ENCODE data around the gene RAD51B. TPM values are rescaled to one million over a fixed set of nuclear protein-coding genes. Genes with fewer than 3 reads are reported as not detected.

Gene RAD51B
- total and polyA plus RNA-seq, 2 of the 13 experiments (the other 11 are each of a cell fraction or from before 2014, with no cell fraction given): 7.0 to 9.5 TPM

DNA sequence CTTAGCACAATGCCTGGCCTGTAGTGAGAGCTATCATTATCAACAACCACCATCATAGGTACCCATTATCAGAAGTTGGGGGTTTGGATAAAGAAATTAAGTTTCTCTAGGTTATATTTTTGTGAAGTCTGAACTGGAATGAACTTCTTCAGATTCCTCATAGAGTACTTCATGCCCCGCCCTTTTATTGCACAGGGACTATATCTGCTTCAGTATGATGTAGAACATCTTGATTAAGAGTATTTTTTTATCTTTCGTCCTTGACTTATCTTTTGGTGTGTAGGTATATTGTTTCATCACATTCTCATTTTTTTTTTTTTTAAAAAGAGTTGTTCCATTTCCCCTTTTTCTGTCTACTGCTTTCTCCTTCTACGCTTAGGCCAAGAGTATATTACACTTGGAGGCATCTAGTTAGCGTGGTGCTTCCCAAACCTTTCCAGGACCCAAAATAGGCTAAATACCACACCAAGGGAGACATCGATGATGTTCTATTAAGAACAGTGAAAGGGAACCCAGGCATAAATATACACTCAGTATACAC, 505.8 kb downstream of the RAD51B start:
- H3K9ac ChIP-seq (ENCODE audit: insufficient read depth, low read depth, low read length): no peak overlapping the region
- in situ Hi-C loops (cut with HindIII; ENCODE audit: extremely low pct_ligation_motif_present, low pct_unique_long_range_greater_than_20kb) (no loop called here), intact Hi-C loops (cut with micrococcal nuclease; ENCODE audit: unreplicated experiment) (no loop called here)
- H3K36me3 ChIP-seq (replicated peaks in 1 of 2; ENCODE audit: control insufficient read depth in 1 of 2, insufficient read depth in 2 of 2, low read length in 2 of 2): no peaks in the 10 kb centered on the region
- no peak overlapping the region for H3K4me3 ChIP-seq (replicated peaks in 1 of 3; ENCODE audit: insufficient read depth in 1 of 3, low read depth in 2 of 3, low read length in 3 of 3)
- no peaks in the 10 kb centered on the region for H3K9me3 ChIP-seq (ENCODE audit: low read length)
- no peak overlapping the region for H3K4me2 ChIP-seq (ENCODE audit: low read depth, low read length)
- no peaks in the 10 kb centered on the region for H4K20me1 ChIP-seq (ENCODE audit: insufficient read depth, low read length)
- no peak overlapping the region for H3K27ac ChIP-seq (ENCODE audit: extremely low read length, insufficient read depth, low read length)
- no peak overlapping the region for H2AFZ ChIP-seq (ENCODE audit: low read length)
- no peak for DNase-seq (ENCODE audit: low spot score)
- no peak for ATAC-seq
- 96% methylated on average over 5 of the region's 5 CpGs for WGBS (ENCODE audit: low lambda C conversion rate)
- POLR2A ChIA-PET: no interaction called here
- H3K27me3 ChIP-seq (ENCODE audit: control insufficient read depth in 1 of 2, insufficient read depth in 2 of 2, low read length in 2 of 2): no peaks in the 10 kb centered on the region
- CTCF ChIA-PET (ENCODE audit: low intra/inter-chr PET ratio, low total read pairs): no interaction called here
- no peak for TF ChIP-seq ZNF780A (CRISPR knock-in tag; IDR thresholded peaks at IDR 0.05)
- TF ChIP-seq, protein P1, sequence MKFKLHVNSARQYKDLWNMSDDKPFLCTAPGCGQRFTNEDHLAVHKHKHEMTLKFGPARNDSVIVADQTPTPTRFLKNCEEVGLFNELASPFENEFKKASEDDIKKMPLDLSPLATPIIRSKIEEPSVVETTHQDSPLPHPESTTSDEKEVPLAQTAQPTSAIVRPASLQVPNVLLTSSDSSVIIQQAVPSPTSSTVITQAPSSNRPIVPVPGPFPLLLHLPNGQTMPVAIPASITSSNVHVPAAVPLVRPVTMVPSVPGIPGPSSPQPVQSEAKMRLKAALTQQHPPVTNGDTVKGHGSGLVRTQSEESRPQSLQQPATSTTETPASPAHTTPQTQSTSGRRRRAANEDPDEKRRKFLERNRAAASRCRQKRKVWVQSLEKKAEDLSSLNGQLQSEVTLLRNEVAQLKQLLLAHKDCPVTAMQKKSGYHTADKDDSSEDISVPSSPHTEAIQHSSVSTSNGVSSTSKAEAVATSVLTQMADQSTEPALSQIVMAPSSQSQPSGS (CRISPR knock-in tag; IDR thresholded peaks at IDR 0.05): no peak
- no peak for TF ChIP-seq RFX1 (IDR thresholded peaks at IDR 0.05)
- no peak for TF ChIP-seq MED13 (CRISPR knock-in tag; IDR thresholded peaks at IDR 0.05)
- no peak for TF ChIP-seq NCOA5 (CRISPR knock-in tag; IDR thresholded peaks at IDR 0.05)
- TF ChIP-seq ZBTB38 (CRISPR knock-in tag; IDR thresholded peaks at IDR 0.05): no peak
- no peak for TF ChIP-seq ZNF790 (CRISPR knock-in tag; IDR thresholded peaks at IDR 0.05; ENCODE audit: borderline replicate concordance)
- no peak for TF ChIP-seq ZBTB26 (CRISPR knock-in tag; IDR thresholded peaks at IDR 0.05; ENCODE audit: borderline replicate concordance)
- no peak for TF ChIP-seq ZKSCAN8 (CRISPR knock-in tag; IDR thresholded peaks at IDR 0.05; ENCODE audit: borderline replicate concordance)
- no peak for TF ChIP-seq MIER2 (CRISPR knock-in tag; IDR thresholded peaks at IDR 0.05)
- TF ChIP-seq GABPB1 (CRISPR knock-in tag; IDR thresholded peaks at IDR 0.05): no peak
- no peak for TF ChIP-seq FOXA1 (IDR thresholded peaks at IDR 0.05)
- no peak for TF ChIP-seq FOXA1 (CRISPR knock-in tag; IDR thresholded peaks at IDR 0.05)
- TF ChIP-seq ZNF576 (CRISPR knock-in tag; IDR thresholded peaks at IDR 0.05): no peak
- TF ChIP-seq, protein P2, sequence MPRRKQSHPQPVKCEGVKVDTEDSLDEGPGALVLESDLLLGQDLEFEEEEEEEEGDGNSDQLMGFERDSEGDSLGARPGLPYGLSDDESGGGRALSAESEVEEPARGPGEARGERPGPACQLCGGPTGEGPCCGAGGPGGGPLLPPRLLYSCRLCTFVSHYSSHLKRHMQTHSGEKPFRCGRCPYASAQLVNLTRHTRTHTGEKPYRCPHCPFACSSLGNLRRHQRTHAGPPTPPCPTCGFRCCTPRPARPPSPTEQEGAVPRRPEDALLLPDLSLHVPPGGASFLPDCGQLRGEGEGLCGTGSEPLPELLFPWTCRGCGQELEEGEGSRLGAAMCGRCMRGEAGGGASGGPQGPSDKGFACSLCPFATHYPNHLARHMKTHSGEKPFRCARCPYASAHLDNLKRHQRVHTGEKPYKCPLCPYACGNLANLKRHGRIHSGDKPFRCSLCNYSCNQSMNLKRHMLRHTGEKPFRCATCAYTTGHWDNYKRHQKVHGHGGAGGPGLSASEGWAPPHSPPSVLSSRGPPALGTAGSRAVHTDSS (CRISPR knock-in tag; conservative IDR thresholded peaks at IDR 0.05): no peak
- TF ChIP-seq ZZZ3 (CRISPR knock-in tag; IDR thresholded peaks at IDR 0.05; ENCODE audit: borderline replicate concordance): no peak
- no peak for TF ChIP-seq ZNF724P (CRISPR knock-in tag; IDR thresholded peaks at IDR 0.05; ENCODE audit: borderline replicate concordance)
- H3K79me2 ChIP-seq (ENCODE audit: insufficient read depth, low read length): no peaks in the 10 kb centered on the region
- no peak for FAIRE-seq
- peaks cover 22% of the 10 kb centered on the region for H3K4me1 ChIP-seq (ENCODE audit: insufficient read depth, low read length)
- no TSS peak for BruUV-seq (replicated peaks)

Measured in HepG2 (cell line).